B cell (primary cell): Measurements from ENCODE around the gene ISLR. TPM values are rescaled to one million over a fixed set of nuclear protein-coding genes. Genes with fewer than 3 reads are reported as not detected.

Source experiments
- ATAC-seq: fragments of 200-7000 bp; cut with Tn5 transposase; one replicate; pipeline ENCODE4 v1.10.0; 2021; ENCODE audit warnings: low read depth, mild to moderate bottlenecking, moderate number of reproducible peaks, moderate library complexity
- CTCF ChIA-PET: fragments of 350-600 bp; sonication (Branson Sonifier 250); formaldehyde crosslinking; loops from one replicate; lab custom pipeline; 2021; ENCODE audit warnings: antibody characterized with exemption, inconsistent platforms; lab: Charles Lee
- POLR2A ChIA-PET: fragments of 350-600 bp; sonication (Branson Sonifier 250); formaldehyde crosslinking; loops from one replicate; lab custom pipeline; 2021; ENCODE audit warnings: antibody characterized with exemption; lab: Charles Lee
- DNase-seq: peaks from one replicate; pipeline ENCODE4 v3.0.0; 2013
- H2AFZ ChIP-seq: 2 replicates; pipeline ENCODE4 v1.6.1; 2012; ENCODE audit warnings: mild to moderate bottlenecking, low read depth, low read length; ENCODE audit not compliant: insufficient read depth, poor library complexity, severe bottlenecking
- H3K27ac ChIP-seq, 2 donors: 1 replicate in 1 of 2; 2 replicates in 1 of 2; pipeline ENCODE4 v1.5.1; 2012 to 2013; ENCODE audit warnings: low read length in 2 of 2, mild to moderate bottlenecking in 2 of 2, moderate library complexity in 1 of 2
- H3K27me3 ChIP-seq, 4 experiments: fragments of 200-600 bp in 1 of 4; sonication (generic) in 1 of 4; replicated peaks in 1 of 4; 1 replicate in 2 of 4; 2 replicates in 2 of 4; pipeline versions ENCODE4 v1.6.1 to v1.7.0; 2013 to 2016; ENCODE audit warnings: low read length in 3 of 4, mild to moderate bottlenecking in 2 of 4, mixed read lengths in 1 of 4, moderate library complexity in 1 of 4; ENCODE audit not compliant: insufficient read depth in 4 of 4, control insufficient read depth in 3 of 4; ENCODE audit errors: control extremely low read depth in 1 of 4
- H3K36me3 ChIP-seq, 2 experiments: replicated peaks in 1 of 2; 1 replicate in 1 of 2; 2 replicates in 1 of 2; pipeline versions ENCODE4 v1.6.1 to v1.7.1; 2013; ENCODE audit warnings: low read length in 1 of 2; ENCODE audit not compliant: insufficient read depth in 2 of 2, control insufficient read depth in 1 of 2; ENCODE audit errors: control extremely low read depth in 1 of 2, extremely low read depth in 1 of 2
- H3K4me1 ChIP-seq, 2 donors: fragments of 200-600 bp in 1 of 2; sonication (generic) in 1 of 2; 1 replicate in 1 of 2; 2 replicates in 1 of 2; pipeline versions ENCODE4 v1.5.1 to v1.6.1; 2013 to 2017; ENCODE audit warnings: low read length in 2 of 2; ENCODE audit not compliant: control insufficient read depth in 2 of 2, insufficient read depth in 2 of 2
- H3K4me2 ChIP-seq: replicated peaks from 2 replicates; pipeline ENCODE3; 2012; ENCODE audit warnings: mild to moderate bottlenecking, low read depth, low read length; ENCODE audit not compliant: poor library complexity, severe bottlenecking
- H3K4me3 ChIP-seq, 5 experiments: fragments of 200-600 bp in 1 of 5; sonication (generic) in 1 of 5; 1 replicate in 3 of 5; 2 replicates in 2 of 5; pipeline versions ENCODE4 v1.5.1 to v1.7.0; 2011 to 2016; ENCODE audit warnings: low read length in 4 of 5, mild to moderate bottlenecking in 4 of 5, low read depth in 2 of 5, control low read depth in 1 of 5, moderate library complexity in 1 of 5; ENCODE audit not compliant: insufficient read depth in 1 of 5; ENCODE audit errors: control extremely low read depth in 1 of 5, extremely low read depth in 1 of 5
- H3K79me2 ChIP-seq: fragments of 200-600 bp; sonication (generic); one replicate; pipeline ENCODE4 v1.6.0; 2016; ENCODE audit warnings: low read length; ENCODE audit not compliant: control insufficient read depth, insufficient read depth
- H3K9ac ChIP-seq: fragments of 200-600 bp; sonication (generic); 2 replicates; pipeline ENCODE4 v1.6.1; 2017; ENCODE audit warnings: mild to moderate bottlenecking, low read length, moderate library complexity
- H3K9me3 ChIP-seq, 3 donors: one replicate each; pipeline versions ENCODE4 v1.6.1 to v1.7.1; 2013; ENCODE audit warnings: low read length in 2 of 3; ENCODE audit not compliant: control insufficient read depth in 2 of 3, insufficient read depth in 1 of 3; ENCODE audit errors: control extremely low read depth in 1 of 3
- H4K20me1 ChIP-seq: 2 replicates; pipeline ENCODE4 v1.6.0; 2012; ENCODE audit warnings: mild to moderate bottlenecking, low read length; ENCODE audit not compliant: insufficient read depth, control insufficient read depth, poor library complexity, severe bottlenecking
- H3K27ac Mint-ChIP-seq: one replicate; pipeline ENCODE4 v1.8.0; 2021; ENCODE audit warnings: mixed read lengths
- H3K27me3 Mint-ChIP-seq: one replicate; pipeline ENCODE4 v1.8.0; 2021; ENCODE audit warnings: mixed read lengths
- H3K4me1 Mint-ChIP-seq: one replicate; pipeline ENCODE4 v1.8.0; 2021; ENCODE audit warnings: mixed read lengths
- H3K4me3 Mint-ChIP-seq: one replicate; pipeline ENCODE4 v1.8.0; 2021; ENCODE audit warnings: mixed read lengths
- H3K9me3 Mint-ChIP-seq: one replicate; pipeline ENCODE4 v1.8.0; 2022; ENCODE audit warnings: mixed read lengths; ENCODE audit not compliant: insufficient read depth
- EZH2 ChIP-seq: IDR thresholded peaks from 2 replicates; pipeline ENCODE4 v1.6.1; 2012; ENCODE audit warnings: borderline replicate concordance, low read depth, mild to moderate bottlenecking, moderate library complexity, low read length; ENCODE audit not compliant: insufficient read depth, poor library complexity, severe bottlenecking
- WGBS: methylation state at CpG from one replicate; pipeline ENCODE4 v1.1.5; 2013; ENCODE audit warnings: missing lambda C conversion rate; ENCODE audit not compliant: insufficient coverage; 5-methylcytosine and 5-hydroxymethylcytosine counted together
- intact Hi-C: fragments of 100-400 bp; cut with micrococcal nuclease; formaldehyde crosslinking; loops from one replicate; pipeline ENCODE4 v1.10.0; 2022
- polyA plus RNA-seq: library from polyadenylated mRNA; depleted of rRNA; stranded (reverse); fragments of >200 nt; gene quantifications from 2 replicates; pipeline ENCODE4 v1.2.3, GENCODE V29; 2012
- total RNA-seq, 2 donors: library from RNA; stranded (reverse); fragments of 120-200 nt in 1 of 2; gene quantifications; 1 replicate in 1 of 2; 2 replicates in 1 of 2; pipeline versions ENCODE4 v1.2.3 to v1.2.4, GENCODE V29; 2013 to 2022
- TF ChIP-seq, protein P1 (sequence below): fragments of 200-600 bp; IDR thresholded peaks from one replicate; pipeline ENCODE4 v1.8.0; 2022; ENCODE audit warnings: antibody characterized with exemption, mild to moderate bottlenecking

The ISLR gene
- total and polyA plus RNA-seq, 2 donors (not counting 1 experiment from before 2014, with no cell fraction given): not detected

DNA sequence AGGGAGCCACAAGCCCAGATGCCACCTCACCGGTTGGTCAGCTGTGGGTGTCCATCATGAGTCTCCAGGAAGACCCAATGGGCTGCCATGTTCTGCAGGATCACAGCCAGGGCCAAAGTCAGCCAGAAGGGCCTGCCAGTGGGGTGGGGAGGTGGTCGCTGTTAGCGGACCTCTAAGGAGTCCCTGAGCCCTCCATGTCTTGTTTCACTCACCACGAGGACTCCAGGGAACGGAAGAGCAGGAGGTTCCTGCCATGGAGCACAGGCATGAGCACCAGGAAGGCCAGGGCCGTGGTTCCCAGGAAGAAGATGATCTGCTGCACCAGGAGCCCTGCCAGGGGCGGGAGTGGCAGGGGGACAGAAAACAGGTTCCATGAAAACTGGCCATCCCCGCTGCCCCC is 8.6 kb downstream of the ISLR start:
- no peak overlapping the region for H3K4me3 Mint-ChIP-seq
- Histone ChIP-seq H3K4me1 (no peaks in the 10 kb centered on the region), H3K4me3 (no peak overlapping the region), H4K20me1 (no peaks in the 10 kb centered on the region), H2AFZ (no peak overlapping the region), H3K9ac (no peak overlapping the region), H3K4me2 (no peak overlapping the region), H3K27ac (no peak overlapping the region), H3K27me3 (no peaks in the 10 kb centered on the region), H3K36me3 (no peaks in the 10 kb centered on the region), H3K79me2 (no peaks in the 10 kb centered on the region), H3K9me3 (no peaks in the 10 kb centered on the region)
- ChIA-PET POLR2A (no interaction called here), CTCF (no interaction called here)
- H3K4me1 Mint-ChIP-seq: no peaks in the 10 kb centered on the region
- H3K27ac Mint-ChIP-seq: no peak overlapping the region
- intact Hi-C loops: no loop called here
- no peaks in the 10 kb centered on the region for H3K9me3 Mint-ChIP-seq
- DNase-seq: no peak
- TF ChIP-seq, protein P1, sequence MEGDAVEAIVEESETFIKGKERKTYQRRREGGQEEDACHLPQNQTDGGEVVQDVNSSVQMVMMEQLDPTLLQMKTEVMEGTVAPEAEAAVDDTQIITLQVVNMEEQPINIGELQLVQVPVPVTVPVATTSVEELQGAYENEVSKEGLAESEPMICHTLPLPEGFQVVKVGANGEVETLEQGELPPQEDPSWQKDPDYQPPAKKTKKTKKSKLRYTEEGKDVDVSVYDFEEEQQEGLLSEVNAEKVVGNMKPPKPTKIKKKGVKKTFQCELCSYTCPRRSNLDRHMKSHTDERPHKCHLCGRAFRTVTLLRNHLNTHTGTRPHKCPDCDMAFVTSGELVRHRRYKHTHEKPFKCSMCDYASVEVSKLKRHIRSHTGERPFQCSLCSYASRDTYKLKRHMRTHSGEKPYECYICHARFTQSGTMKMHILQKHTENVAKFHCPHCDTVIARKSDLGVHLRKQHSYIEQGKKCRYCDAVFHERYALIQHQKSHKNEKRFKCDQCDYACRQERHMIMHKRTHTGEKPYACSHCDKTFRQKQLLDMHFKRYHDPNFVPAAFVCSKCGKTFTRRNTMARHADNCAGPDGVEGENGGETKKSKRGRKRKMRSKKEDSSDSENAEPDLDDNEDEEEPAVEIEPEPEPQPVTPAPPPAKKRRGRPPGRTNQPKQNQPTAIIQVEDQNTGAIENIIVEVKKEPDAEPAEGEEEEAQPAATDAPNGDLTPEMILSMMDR: no peak
- TF ChIP-seq EZH2: no peak
- no peak for ATAC-seq
- H3K27me3 Mint-ChIP-seq: peaks cover 27% of the 10 kb centered on the region
- WGBS: 83% methylated on average over 7 of the region's 8 CpGs

DNA sequence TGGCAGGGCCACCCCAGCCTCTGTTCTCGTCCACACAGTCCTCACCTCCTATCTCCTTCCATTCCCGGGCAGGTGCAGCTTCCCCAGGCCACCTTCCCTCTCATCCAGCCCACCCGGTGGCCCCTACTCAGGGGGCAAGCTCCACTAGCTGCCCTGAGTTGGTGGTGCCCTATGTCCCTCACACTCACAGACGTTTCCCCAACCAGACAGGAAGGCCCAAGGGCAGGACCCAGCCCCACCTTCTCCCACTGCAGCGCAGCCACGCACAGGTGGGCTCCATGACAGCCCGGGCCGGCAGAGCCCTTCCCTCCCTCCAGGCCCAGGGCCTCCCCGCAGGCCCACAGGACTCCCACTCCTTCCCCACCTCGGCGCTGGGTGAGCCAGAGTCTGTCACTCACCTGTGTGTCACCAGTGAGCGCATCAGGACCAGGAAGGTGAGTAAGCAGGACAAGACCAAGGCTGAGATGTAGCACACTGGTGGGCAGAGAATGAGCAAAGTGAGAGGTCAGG is 11.1 kb downstream of the ISLR start:
- intact Hi-C loops: no loop called here
- H3K27me3 Mint-ChIP-seq: peaks cover 7% of the 10 kb centered on the region
- TF ChIP-seq EZH2: no peak
- TF ChIP-seq, protein P1: no peak
- Histone ChIP-seq H3K27ac (no peak overlapping the region), H3K9ac (no peak overlapping the region), H3K36me3 (no peaks in the 10 kb centered on the region), H3K27me3 (no peaks in the 10 kb centered on the region), H3K4me1 (no peaks in the 10 kb centered on the region), H3K4me2 (no peak overlapping the region), H3K9me3 (no peaks in the 10 kb centered on the region), H3K79me2 (no peaks in the 10 kb centered on the region), H4K20me1 (no peaks in the 10 kb centered on the region), H3K4me3 (no peak overlapping the region), H2AFZ (no peak overlapping the region)
- ATAC-seq (no peak), DNase-seq (no peak)
- no peaks in the 10 kb centered on the region for H3K9me3 Mint-ChIP-seq
- WGBS: 77% methylated on average over 11 of the region's 12 CpGs
- no peak overlapping the region for H3K4me3 Mint-ChIP-seq
- POLR2A ChIA-PET: no interaction called here
- H3K27ac Mint-ChIP-seq: no peak overlapping the region
- H3K4me1 Mint-ChIP-seq: no peaks in the 10 kb centered on the region
- CTCF ChIA-PET: no interaction called here
